Liver (tissue), 3 donors: ENCODE data around the gene AIDA.

ENCODE experiments used
- CTCF ChIP-seq: fragments of 150-350 bp; IDR thresholded peaks from 2 replicates; pipeline ENCODE4 v1.5.1; 2017; ENCODE audit warnings: improper control_type of control experiment, low read depth, low read length; ENCODE audit not compliant: missing input control
- EGR1 ChIP-seq, 2 donors: IDR thresholded peaks; 2 replicates each; pipeline ENCODE4 v1.6.1; 2016 to 2018; ENCODE audit warnings: antibody characterized with exemption in 2 of 2, low read depth in 2 of 2
- TAF1 ChIP-seq: conservative IDR thresholded peaks from 2 replicates; pipeline ENCODE4 v1.6.1; 2016; ENCODE audit warnings: antibody characterized with exemption, mild to moderate bottlenecking
- donor health status: healthy.
- donor health status: healthy.

DNA sequence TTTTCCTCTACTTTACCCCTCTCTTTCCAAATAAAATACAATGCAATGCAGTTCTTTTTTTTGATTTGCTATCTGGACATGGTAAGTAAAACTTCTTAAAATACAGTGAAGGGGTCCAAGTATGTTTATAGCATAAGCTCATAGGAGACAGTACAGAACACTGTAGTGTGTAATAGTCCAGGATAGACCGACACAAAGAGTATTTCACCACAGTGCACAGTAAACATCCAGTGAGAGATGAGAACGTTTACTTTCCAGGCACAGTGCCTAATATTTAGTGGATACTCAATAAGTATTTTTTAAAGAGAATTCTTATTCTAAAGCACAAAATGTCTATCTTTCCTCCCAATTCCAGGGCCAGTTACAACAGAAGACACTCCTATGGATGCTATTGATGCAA is 79.5 kb downstream of the AIDA start:
- no peak for TF ChIP-seq TAF1
- no peak for TF ChIP-seq EGR1 (IDR thresholded peaks at IDR 0.05; ENCODE audit: low read depth in 2 of 2)
- no peak for TF ChIP-seq CTCF
